LHCN-M2 (cell line): ENCODE results near the gene G0S2. TPM values are rescaled to one million over a fixed set of nuclear protein-coding genes. Genes with fewer than 3 reads are reported as not detected.
"Not testable (repeated sequence)": the region's sequence is repeated elsewhere in the genome, so short reads cannot be mapped to it uniquely, and the experiment has no call there.

ENCODE experiments used
- DNase-seq: peaks from one replicate; pipeline ENCODE4 v3.0.0-alpha.2; 2012; ENCODE audit warnings: low read depth
- total RNA-seq: library from RNA; depleted of rRNA; stranded (reverse); fragments of >200 nt; gene quantifications from 2 replicates; pipeline ENCODE4 v1.2.3, GENCODE V29; 2014

Gene G0S2
- total RNA-seq, 1 experiment from 2014 or later, result 1.0 TPM

GRCh38 chr1:209675565-209676154 lies 448 bp downstream of the G0S2 start:
- no peak for DNase-seq

DNA sequence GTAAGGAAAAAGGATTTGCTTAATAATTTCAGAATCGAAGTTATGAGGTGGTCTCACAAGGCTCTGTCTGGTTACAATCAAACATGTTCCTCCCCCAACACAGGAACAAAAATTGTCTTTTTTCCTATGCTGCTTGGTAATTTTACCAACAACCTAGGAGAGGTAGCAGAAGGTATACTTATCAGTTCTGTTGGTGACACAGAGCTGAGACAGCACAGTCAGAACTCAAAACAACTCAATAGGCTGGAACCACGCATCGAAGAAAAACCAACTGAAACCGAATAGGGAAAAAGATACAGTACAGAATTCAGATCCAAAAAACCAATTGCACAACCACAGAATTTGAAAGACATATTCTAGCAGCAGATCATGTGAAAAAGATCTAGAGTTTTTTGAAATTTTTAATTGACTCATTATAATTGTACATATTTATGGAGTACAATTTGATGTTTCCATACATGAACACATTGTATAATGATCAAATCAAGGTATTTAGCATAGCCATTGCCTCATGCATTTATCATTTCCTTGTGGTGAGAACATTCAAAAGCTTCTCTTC lies 3.8 kb downstream of the G0S2 start:
- DNase-seq, result no peak

- no peak for DNase-seq
These were observed 10.6 kb downstream of the G0S2 start for GRCh38 chr1:209685821-209686220.

DNA sequence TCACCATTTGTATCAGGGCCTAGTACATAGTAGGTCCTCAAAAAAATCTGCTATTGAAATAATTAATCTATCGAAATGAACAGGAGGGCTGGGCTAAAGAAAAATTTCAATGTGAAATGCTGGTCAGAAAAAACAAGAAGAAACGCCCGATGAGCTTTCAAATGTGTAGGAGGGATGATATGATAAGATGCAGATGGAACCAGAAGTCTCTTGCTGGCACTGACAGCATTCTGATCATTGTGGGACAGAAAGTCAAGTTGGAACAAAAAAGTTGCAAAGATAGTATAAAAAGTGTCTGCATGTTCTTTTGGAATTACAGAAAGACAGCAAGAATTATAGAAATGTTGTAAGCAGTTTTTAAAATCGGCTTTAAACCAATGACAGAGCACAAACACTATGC lies 11.1 kb downstream of the G0S2 start:
- DNase-seq, result no peak

DNA sequence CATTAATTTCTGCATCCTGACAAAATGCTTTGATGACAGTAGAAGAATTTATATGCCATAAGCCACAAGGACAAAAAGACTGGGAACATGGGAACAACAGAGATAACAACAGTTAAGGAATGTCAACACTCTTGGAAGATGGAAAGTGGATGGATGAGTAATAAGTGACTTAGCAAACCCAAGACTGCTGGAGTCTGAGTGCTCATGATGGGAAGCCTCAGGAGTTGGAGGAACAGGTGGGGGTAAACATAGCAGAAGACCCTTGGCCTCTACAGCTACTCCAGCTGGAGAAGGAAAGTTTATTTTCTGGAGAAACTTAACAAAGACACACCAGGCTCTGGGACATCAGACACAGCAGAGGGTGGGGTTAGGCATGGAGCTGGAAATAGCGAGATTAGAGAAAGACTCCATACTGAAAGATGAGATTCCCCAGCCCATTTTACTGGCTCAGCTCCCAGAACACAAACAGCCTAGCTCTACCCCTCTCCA lies 13.6 kb downstream of the G0S2 start:
- DNase-seq, result peak; percentile 77

- peak; percentile 21 for DNase-seq
These were observed 14.3 kb downstream of the G0S2 start for GRCh38 chr1:209689477-209689876.

- DNase-seq, result no peak
These were observed 16.0 kb downstream of the G0S2 start for GRCh38 chr1:209691237-209691636.

GRCh38 chr1:209692296-209692695 lies 17.1 kb downstream of the G0S2 start:
- no peak for DNase-seq

GRCh38 chr1:209692745-209693504 lies 17.7 kb downstream of the G0S2 start:
- DNase-seq, result peak; percentile 79

GRCh38 chr1:209696673-209697072 lies 21.5 kb downstream of the G0S2 start:
- no peak for DNase-seq

DNA sequence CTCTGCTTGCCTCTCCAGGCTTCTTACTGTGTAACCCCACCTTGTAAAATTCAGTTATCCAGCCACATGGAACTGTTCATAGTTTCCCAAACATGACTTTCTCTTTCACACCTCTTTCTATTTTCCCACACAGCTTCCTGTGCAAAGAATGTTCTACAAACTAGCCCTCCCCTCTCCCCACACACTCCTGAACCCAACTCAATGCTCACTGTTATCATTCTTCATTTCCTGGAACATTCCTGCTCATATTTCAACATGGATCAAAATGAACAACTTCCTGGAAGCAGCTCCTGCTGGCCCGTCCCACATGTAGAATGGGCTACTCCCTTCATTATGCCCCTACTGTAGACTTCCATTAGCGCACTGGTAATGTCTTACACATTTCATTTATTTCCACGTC lies 21.9 kb downstream of the G0S2 start:
- DNase-seq, result no peak

GRCh38 chr1:209700686-209701085 lies 25.5 kb downstream of the G0S2 start:
- DNase-seq, result not testable (repeated sequence)

GRCh38 chr1:209702832-209703231 lies 27.6 kb downstream of the G0S2 start:
- no peak for DNase-seq

- no peak for DNase-seq
These were observed 28.8 kb downstream of the G0S2 start for GRCh38 chr1:209703834-209704504.

DNA sequence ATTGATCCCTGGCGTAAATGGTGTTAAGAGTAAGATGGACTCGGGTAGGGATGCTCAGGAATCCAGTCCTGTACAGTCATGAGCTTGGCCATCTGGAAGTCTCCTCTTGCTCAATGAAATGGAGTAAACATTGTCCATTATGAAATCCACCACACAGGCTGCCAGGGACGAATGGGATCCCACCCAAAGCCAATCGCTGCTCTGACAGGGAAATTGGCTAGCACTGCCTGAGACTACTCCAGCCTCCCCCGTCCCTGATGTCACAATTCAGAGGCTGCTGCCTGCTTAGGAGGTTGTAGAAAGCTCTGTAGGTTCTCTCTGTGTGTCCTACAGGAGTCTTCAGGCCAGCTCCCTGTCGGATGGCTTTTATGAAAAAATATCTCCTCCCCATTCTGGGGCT lies 29.4 kb downstream of the G0S2 start, which contains the start of gene HSD11B1:
TSS of gene HSD11B1 (plus strand) at position 263 of the 400 bp plus-strand sequence. CDS start at position 360, 97 bp downstream.
- peak; percentile 23 for DNase-seq

- no peak for DNase-seq
These were observed 29.9 kb downstream of the G0S2 start for GRCh38 chr1:209705033-209705598.

DNA sequence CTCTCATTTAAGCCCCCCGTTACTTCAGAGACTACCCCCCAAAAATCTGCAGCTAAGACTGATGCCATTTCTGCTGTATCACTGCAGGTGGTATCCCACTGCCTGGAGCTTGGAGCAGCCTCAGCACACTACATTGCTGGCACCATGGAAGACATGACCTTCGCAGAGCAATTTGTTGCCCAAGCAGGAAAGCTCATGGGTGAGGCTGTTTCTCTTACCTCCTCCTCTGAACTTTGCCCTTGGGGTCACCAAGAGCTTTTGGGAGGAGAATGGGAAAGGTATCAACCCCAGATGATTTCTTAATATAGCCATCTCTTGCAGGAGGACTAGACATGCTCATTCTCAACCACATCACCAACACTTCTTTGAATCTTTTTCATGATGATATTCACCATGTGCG lies 31.4 kb downstream of the G0S2 start:
- no peak for DNase-seq

DNA sequence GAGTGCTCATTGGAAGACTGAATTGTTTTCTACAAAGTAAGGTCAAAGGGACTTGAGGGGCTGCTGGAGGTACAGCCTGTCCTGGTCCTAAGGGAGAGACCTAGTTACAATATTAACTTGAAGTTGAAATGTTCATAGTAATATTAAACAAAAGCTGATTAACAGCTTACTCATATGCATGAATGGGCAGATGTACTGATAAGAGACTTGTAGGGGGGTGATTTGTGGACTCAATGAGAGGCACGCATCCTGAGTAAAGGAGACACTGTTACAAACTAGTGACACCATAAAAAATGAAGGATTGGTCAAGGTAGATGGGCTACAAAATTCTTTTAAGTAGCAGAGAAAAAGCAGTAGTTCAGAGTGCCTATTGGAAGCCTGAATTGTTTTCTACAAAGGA lies 32.1 kb downstream of the G0S2 start:
- DNase-seq, result no peak

GRCh38 chr1:209708297-209708696 lies 33.1 kb downstream of the G0S2 start:
- DNase-seq, result no peak

DNA sequence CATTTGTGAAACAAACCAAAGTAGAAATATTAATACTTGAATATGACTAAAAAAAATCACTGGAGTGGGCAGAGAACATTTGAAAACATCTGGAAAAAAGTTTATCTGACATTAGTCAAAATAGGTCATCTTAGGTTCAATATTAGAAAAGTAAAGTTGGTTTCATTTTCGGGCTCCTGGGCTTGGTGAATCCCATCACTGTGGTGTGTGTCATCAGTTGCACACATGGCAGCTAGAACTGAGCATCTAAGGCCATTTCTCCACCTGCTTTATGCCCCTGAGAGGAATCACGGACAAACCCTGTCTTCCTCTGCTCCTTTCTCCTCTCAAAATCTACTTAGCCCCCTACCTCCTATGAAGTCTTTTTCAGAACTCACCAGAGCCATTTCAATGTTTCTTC lies 34.9 kb downstream of the G0S2 start:
- DNase-seq, result peak; percentile 10

DNA sequence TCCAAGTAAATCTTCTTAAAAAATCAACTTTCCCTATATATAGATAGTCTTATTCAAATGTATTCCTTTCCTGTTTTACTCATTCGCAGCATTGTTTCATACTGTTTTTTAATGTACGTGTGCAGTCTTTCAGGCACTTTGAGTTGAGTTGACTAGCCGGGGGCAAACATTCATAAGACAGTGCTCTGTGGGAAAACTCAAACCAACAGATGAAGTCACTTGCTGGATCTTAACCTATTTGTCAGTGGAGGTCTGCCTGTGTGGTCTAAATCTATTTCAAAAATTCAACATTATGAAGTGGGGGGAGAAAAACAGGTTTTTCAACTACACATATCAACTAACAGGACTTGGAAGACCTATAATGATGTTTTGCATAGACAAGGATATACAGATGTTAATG lies 35.6 kb downstream of the G0S2 start:
- DNase-seq, result no peak

DNA sequence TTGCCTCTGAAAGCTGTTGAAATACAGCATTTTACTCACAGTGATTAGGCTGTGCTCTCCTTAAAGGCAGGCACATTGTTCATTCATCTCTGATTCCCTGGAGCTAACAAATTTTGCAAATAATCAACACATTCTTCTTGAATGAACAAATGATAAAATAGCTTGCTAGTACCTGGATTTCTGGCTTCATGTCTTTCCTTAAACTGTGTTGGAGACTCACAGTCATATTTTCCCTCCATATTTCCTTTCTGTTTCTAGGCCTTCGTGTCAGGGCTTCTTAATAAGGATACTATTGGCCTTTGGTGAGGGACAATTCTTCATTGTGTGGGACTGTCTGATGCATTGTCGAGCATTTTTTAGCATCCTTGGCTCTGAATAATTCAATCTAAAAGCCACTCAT lies 39.1 kb downstream of the G0S2 start:
- DNase-seq, result no peak
